ENCODE measurements around the gene FAM120A.

FAM120A gene

GRCh38 chr9:93613791-93614190 is 162.3 kb downstream of the FAM120A start:
- no peak for DNase-seq (ENCODE audit: extremely low spot score)
- ChIA-PET CTCF (no interaction called here), POLR2A (no interaction called here)
- TF ChIP-seq CTCF (IDR thresholded peaks at IDR 0.05; ENCODE audit: control extremely low read depth, extremely low read depth, low read depth, missing control alignments): no peak

DNA sequence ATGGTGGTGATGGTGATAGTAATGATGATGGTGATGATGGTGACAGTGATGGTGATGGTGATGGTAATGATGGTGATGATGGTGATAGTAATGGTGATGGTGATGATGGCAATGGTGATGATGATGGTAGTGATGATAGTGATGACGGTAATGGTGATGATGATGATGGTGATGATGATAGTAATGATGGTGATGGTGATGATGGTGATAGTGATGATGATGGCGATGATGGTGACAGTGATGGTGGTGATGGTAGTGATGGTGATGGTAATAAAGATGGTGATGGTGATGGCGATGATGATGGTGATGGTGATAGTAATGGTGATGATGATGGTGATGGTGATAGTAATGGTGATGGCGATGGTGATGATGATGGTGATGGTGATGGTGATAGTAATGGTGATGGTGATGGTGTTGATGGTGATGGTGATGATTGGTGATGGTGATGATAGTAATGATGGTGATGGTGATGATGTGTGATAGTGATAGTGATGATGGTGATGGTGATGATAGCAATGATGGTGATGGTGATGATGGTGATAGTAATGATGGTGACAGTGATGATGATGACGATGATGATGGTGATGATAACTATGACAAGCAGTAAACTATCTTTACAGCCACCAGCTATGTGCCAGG is 163.5 kb downstream of the FAM120A start:
- ChIA-PET CTCF (no interaction called here), POLR2A (no interaction called here)
- no peak for DNase-seq (ENCODE audit: extremely low spot score)
- TF ChIP-seq CTCF (IDR thresholded peaks at IDR 0.05; ENCODE audit: control extremely low read depth, extremely low read depth, low read depth, missing control alignments): no peak

Data from GM10248 (cell line).